HepG2 (cell line): ENCODE results near the gene DNAJC30. TPM values are rescaled to one million over a fixed set of nuclear protein-coding genes. Genes with fewer than 3 reads are reported as not detected.

Source experiments
- ATAC-seq: fragments of 200-7000 bp; cut with Tn5 transposase; 3 replicates; pipeline ENCODE4 v1.9.1; 2020; ENCODE audit warnings: mild to moderate bottlenecking, moderate library complexity
- BruUV-seq: library from RNA; stranded (reverse); fragments of 400-500 nt; replicated peaks from 2 replicates; lab custom pipeline; 2021; lab: Mats Ljungman, UMichigan
- CTCF ChIA-PET: fragments of 300-600 bp; formaldehyde crosslinking; extraction: SDS; loops from one replicate; lab custom pipeline; 2021; ENCODE audit warnings: low total read pairs, inconsistent platforms, low intra/inter-chr PET ratio; lab: Yijun Ruan, JAX
- POLR2A ChIA-PET: fragments of 350-600 bp; sonication (Branson Sonifier 250); formaldehyde crosslinking; loops from one replicate; lab custom pipeline; 2020; ENCODE audit warnings: antibody characterized with exemption, inconsistent platforms; lab: Yijun Ruan, JAX
- DNase-seq: peaks from one replicate; pipeline ENCODE4 v3.0.0-alpha.2; 2015; ENCODE audit warnings: low spot score
- FAIRE-seq: peaks from 3 replicates; lab custom pipeline; 2011; peaks lifted over from hg19 to GRCh38; lab: Jason Lieb, UNC
- H2AFZ ChIP-seq: one replicate; pipeline ENCODE4 v1.6.1; 2011; ENCODE audit warnings: low read length, inconsistent platforms
- H3K27ac ChIP-seq: fragments of 300-600 bp; 3 replicates; pipeline ENCODE4 v1.8.0; 2011; ENCODE audit warnings: mixed run types, mild to moderate bottlenecking, mixed read lengths, low read length, inconsistent platforms; ENCODE audit not compliant: insufficient read depth; ENCODE audit errors: extremely low read length
- H3K27me3 ChIP-seq, 2 experiments: fragments of 200-600 bp in 1 of 2; 2 replicates in 1 of 2; 3 replicates in 1 of 2; pipeline versions ENCODE4 v1.6.0 to v1.8.0; 2011; ENCODE audit warnings: low read length in 2 of 2, mild to moderate bottlenecking in 2 of 2, moderate library complexity in 2 of 2, inconsistent platforms in 1 of 2; ENCODE audit not compliant: insufficient read depth in 2 of 2, control insufficient read depth in 1 of 2
- H3K36me3 ChIP-seq, 2 experiments: fragments of 200-600 bp in 1 of 2; replicated peaks in 1 of 2; 2 replicates in 1 of 2; 3 replicates in 1 of 2; pipeline versions ENCODE4 v1.5.1 to v1.8.0; 2011; ENCODE audit warnings: low read length in 2 of 2, inconsistent platforms in 1 of 2; ENCODE audit not compliant: insufficient read depth in 2 of 2, control insufficient read depth in 1 of 2
- H3K4me1 ChIP-seq: 2 replicates; pipeline ENCODE4 v1.5.1; 2012; ENCODE audit warnings: low read length, inconsistent platforms; ENCODE audit not compliant: insufficient read depth
- H3K4me2 ChIP-seq: 2 replicates; pipeline ENCODE4 v1.6.0; 2011; ENCODE audit warnings: low read depth, low read length, inconsistent platforms
- H3K4me3 ChIP-seq, 3 experiments: fragments of 200-600 bp in 1 of 3; sonication (generic), shearing (Covaris generic) in 1 of 3; replicated peaks in 1 of 3; 2 replicates each; pipeline ENCODE4 v1.5.1; 2011 to 2016; ENCODE audit warnings: low read length in 3 of 3, inconsistent platforms in 2 of 3, low read depth in 2 of 3, mild to moderate bottlenecking in 2 of 3, control low read depth in 1 of 3, mixed read lengths in 1 of 3; ENCODE audit not compliant: insufficient read depth in 1 of 3
- H3K79me2 ChIP-seq: one replicate; pipeline ENCODE4 v1.6.1; 2011; ENCODE audit warnings: low read length, inconsistent platforms; ENCODE audit not compliant: insufficient read depth
- H3K9ac ChIP-seq: 2 replicates; pipeline ENCODE4 v1.6.0; 2011; ENCODE audit warnings: mild to moderate bottlenecking, low read depth, low read length, inconsistent platforms; ENCODE audit not compliant: insufficient read depth
- H3K9me3 ChIP-seq: 2 replicates; pipeline ENCODE4 v1.5.1; 2012; ENCODE audit warnings: mild to moderate bottlenecking, low read length
- H4K20me1 ChIP-seq: 2 replicates; pipeline ENCODE4 v1.6.0; 2011; ENCODE audit warnings: inconsistent platforms, mild to moderate bottlenecking, low read length, moderate library complexity; ENCODE audit not compliant: insufficient read depth
- HDAC1 ChIP-seq: sonication (generic); formaldehyde crosslinking; IDR thresholded peaks from 2 replicates; pipeline ENCODE4 v1.5.1; 2020; ENCODE audit warnings: mild to moderate bottlenecking, missing genetic modification reagents
- HOXA3 ChIP-seq: sonication (generic); formaldehyde crosslinking; IDR thresholded peaks from 2 replicates; pipeline ENCODE4 v1.5.0; 2020; ENCODE audit warnings: missing genetic modification reagents
- PHF21A ChIP-seq: sonication (generic); formaldehyde crosslinking; IDR thresholded peaks from 2 replicates; pipeline ENCODE4 v1.5.0; 2020; ENCODE audit warnings: mild to moderate bottlenecking, missing genetic modification reagents
- SRF ChIP-seq: IDR thresholded peaks from 2 replicates; pipeline ENCODE4 v1.6.1; 2011; ENCODE audit warnings: mild to moderate bottlenecking, low read depth, low read length, moderate library complexity
- TRIM24 ChIP-seq: sonication (generic); formaldehyde crosslinking; IDR thresholded peaks from 2 replicates; pipeline ENCODE4 v1.8.0; 2022; ENCODE audit warnings: mild to moderate bottlenecking, missing genetic modification reagents
- ZFX ChIP-seq: sonication (generic); formaldehyde crosslinking; IDR thresholded peaks from 2 replicates; pipeline ENCODE4 v1.4.0; 2020; ENCODE audit warnings: mild to moderate bottlenecking, low read depth, missing genetic modification reagents, moderate library complexity
- ZMYM3 ChIP-seq: sonication (generic); formaldehyde crosslinking; IDR thresholded peaks from 2 replicates; pipeline ENCODE4 v1.5.1; 2020; ENCODE audit warnings: mild to moderate bottlenecking, missing genetic modification reagents
- ZNF317 ChIP-seq: sonication (generic); formaldehyde crosslinking; IDR thresholded peaks from 2 replicates; pipeline ENCODE4 v1.5.0; 2020; ENCODE audit warnings: mild to moderate bottlenecking, missing genetic modification reagents
- ZNF543 ChIP-seq: sonication (generic); formaldehyde crosslinking; IDR thresholded peaks from 2 replicates; pipeline ENCODE4 v1.4.0; 2020; ENCODE audit warnings: mild to moderate bottlenecking, missing genetic modification reagents
- ZNF616 ChIP-seq: sonication (generic); formaldehyde crosslinking; IDR thresholded peaks from 2 replicates; pipeline ENCODE4 v1.5.0; 2020; ENCODE audit warnings: low read depth, mild to moderate bottlenecking, missing genetic modification reagents
- WGBS: methylation state at CpG from one replicate; pipeline ENCODE4 v1.1.6; 2017; ENCODE audit warnings: low lambda C conversion rate; 5-methylcytosine and 5-hydroxymethylcytosine counted together
- in situ Hi-C: cut with HindIII; loops from 2 replicates; pipeline ENCODE4 v1.10.0; 2017; ENCODE audit warnings: low pct_unique_long_range_greater_than_20kb; ENCODE audit not compliant: extremely low pct_ligation_motif_present
- intact Hi-C: fragments of 100-400 bp; cut with micrococcal nuclease; formaldehyde crosslinking; loops from one replicate; pipeline ENCODE4 v1.10.0; 2022; ENCODE audit not compliant: unreplicated experiment
- polyA plus RNA-seq, 8 experiments: library from polyadenylated mRNA; depleted of rRNA in 3 of 8; stranded (reverse) in 7 of 8; unstranded in 1 of 8; fragments of >200 nt; fragmentation: Illumina TruSeq in 4 of 8; extraction: Trizol in 4 of 8; gene quantifications; 2 replicates each; pipeline versions ENCODE4 v1.2.1 to v1.2.3, GENCODE V29; 2011 to 2016; ENCODE audit warnings: low read depth in 4 of 8, missing spikeins in 1 of 8, mixed read lengths in 1 of 8; ENCODE audit not compliant: insufficient read depth in 1 of 8
- total RNA-seq, 5 experiments: library from RNA; depleted of rRNA; stranded (reverse); fragments of >200 nt; fragmentation: Illumina TruSeq; extraction: Trizol; gene quantifications; 2 replicates each; pipeline ENCODE4 v1.2.3, GENCODE V29; 2016; ENCODE audit warnings: low read depth in 1 of 5
- TF ChIP-seq, protein P1 (sequence below): sonication (generic); formaldehyde crosslinking; IDR thresholded peaks from 2 replicates; pipeline ENCODE4 v1.5.1; 2020; ENCODE audit warnings: mild to moderate bottlenecking, missing genetic modification reagents, moderate library complexity

Gene DNAJC30
- total and polyA plus RNA-seq, 2 of the 13 experiments (the other 11 are each of a cell fraction or from before 2014, with no cell fraction given): 3.3 to 3.8 TPM

DNA sequence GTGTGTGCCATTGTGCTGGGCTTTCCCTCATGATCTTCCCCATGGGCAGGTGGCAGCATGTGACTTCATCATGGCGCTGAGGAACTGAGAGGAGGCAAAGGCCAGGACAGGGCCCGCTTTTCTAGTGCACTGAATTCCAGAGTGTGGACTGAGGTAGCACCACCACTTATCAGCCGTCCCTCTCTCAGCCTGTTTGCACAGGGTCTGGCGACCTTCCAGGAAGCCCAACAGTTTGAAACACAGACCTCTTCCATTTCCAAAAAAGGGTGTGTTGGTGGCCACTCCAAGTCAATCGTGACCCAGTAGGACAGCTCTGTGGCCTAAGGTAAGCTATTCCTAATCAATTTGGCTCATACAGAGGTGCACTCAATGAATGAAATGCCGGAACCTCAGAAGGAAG is 4.4 kb downstream of the DNAJC30 start:
- DNase-seq (peak; percentile 35), ATAC-seq (peak; percentile 18; the same call in 2 of the 3 replicates), FAIRE-seq (no peak)
- no peak overlapping the region for H3K4me3 ChIP-seq
- peaks cover 34% of the 10 kb centered on the region for H3K79me2 ChIP-seq
- H2AFZ ChIP-seq: no peak overlapping the region
- peak overlapping the region; percentile 54 for H3K27ac ChIP-seq
- no peaks in the 10 kb centered on the region for H4K20me1 ChIP-seq
- WGBS: 36% methylated on average over 5 of the region's 6 CpGs
- POLR2A ChIA-PET: interaction anchor here (1.7 kb wide), 1 partner anchor 56 kb away, joined by 4 read pairs; no protein-coding TSS in a partner anchor
- no peak overlapping the region for H3K9ac ChIP-seq
- no peaks in the 10 kb centered on the region for H3K36me3 ChIP-seq
- CTCF ChIA-PET: no interaction called here
- TF ChIP-seq TRIM24 (CRISPR knock-in tag) (no peak), HOXA3 (0 out of 2 replicates have a peak, but pooled peaks have one; percentile 16), ZNF543 (CRISPR knock-in tag) (no peak), ZNF317 (peak; percentile 95), ZNF616 (no peak), ZFX (CRISPR knock-in tag) (peak; percentile 39; the same call in 1 of the 2 replicates), PHF21A (CRISPR knock-in tag) (0 out of 2 replicates have a peak, but pooled peaks have one; percentile 16), HDAC1 (CRISPR knock-in tag) (no peak), SRF (0 out of 2 replicates have a peak, but pooled peaks have one; percentile 16), ZMYM3 (CRISPR knock-in tag) (peak; percentile 34; the same call in 1 of the 2 replicates)
- TF ChIP-seq, protein P1, sequence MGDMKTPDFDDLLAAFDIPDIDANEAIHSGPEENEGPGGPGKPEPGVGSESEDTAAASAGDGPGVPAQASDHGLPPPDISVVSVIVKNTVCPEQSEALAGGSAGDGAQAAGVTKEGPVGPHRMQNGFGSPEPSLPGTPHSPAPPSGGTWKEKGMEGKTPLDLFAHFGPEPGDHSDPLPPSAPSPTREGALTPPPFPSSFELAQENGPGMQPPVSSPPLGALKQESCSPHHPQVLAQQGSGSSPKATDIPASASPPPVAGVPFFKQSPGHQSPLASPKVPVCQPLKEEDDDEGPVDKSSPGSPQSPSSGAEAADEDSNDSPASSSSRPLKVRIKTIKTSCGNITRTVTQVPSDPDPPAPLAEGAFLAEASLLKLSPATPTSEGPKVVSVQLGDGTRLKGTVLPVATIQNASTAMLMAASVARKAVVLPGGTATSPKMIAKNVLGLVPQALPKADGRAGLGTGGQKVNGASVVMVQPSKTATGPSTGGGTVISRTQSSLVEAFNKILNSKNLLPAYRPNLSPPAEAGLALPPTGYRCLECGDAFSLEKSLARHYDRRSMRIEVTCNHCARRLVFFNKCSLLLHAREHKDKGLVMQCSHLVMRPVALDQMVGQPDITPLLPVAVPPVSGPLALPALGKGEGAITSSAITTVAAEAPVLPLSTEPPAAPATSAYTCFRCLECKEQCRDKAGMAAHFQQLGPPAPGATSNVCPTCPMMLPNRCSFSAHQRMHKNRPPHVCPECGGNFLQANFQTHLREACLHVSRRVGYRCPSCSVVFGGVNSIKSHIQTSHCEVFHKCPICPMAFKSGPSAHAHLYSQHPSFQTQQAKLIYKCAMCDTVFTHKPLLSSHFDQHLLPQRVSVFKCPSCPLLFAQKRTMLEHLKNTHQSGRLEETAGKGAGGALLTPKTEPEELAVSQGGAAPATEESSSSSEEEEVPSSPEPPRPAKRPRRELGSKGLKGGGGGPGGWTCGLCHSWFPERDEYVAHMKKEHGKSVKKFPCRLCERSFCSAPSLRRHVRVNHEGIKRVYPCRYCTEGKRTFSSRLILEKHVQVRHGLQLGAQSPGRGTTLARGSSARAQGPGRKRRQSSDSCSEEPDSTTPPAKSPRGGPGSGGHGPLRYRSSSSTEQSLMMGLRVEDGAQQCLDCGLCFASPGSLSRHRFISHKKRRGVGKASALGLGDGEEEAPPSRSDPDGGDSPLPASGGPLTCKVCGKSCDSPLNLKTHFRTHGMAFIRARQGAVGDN (CRISPR knock-in tag): peak; percentile 46
- no peaks in the 10 kb centered on the region; a peak in 1 of 5 replicates for H3K27me3 ChIP-seq
- peaks cover 53% of the 10 kb centered on the region for H3K4me1 ChIP-seq
- in situ Hi-C loops (no loop called here), intact Hi-C loops (no loop called here)
- BruUV-seq: no TSS peak
- no peaks in the 10 kb centered on the region for H3K9me3 ChIP-seq
- H3K4me2 ChIP-seq: peak overlapping the region; percentile 40
